ENCODE measurements around the gene IVNS1ABP.

GRCh38 chr1:185267701-185268100 lies 49.3 kb downstream of the IVNS1ABP start:
- TF ChIP-seq POLR2A (IDR thresholded peaks at IDR 0.05): no peak
- TF ChIP-seq, protein P1, sequence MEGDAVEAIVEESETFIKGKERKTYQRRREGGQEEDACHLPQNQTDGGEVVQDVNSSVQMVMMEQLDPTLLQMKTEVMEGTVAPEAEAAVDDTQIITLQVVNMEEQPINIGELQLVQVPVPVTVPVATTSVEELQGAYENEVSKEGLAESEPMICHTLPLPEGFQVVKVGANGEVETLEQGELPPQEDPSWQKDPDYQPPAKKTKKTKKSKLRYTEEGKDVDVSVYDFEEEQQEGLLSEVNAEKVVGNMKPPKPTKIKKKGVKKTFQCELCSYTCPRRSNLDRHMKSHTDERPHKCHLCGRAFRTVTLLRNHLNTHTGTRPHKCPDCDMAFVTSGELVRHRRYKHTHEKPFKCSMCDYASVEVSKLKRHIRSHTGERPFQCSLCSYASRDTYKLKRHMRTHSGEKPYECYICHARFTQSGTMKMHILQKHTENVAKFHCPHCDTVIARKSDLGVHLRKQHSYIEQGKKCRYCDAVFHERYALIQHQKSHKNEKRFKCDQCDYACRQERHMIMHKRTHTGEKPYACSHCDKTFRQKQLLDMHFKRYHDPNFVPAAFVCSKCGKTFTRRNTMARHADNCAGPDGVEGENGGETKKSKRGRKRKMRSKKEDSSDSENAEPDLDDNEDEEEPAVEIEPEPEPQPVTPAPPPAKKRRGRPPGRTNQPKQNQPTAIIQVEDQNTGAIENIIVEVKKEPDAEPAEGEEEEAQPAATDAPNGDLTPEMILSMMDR (IDR thresholded peaks at IDR 0.05): no peak

All from tibial nerve (tissue), 3 donors.